Subcutaneous preadipocyte (primary cell): ENCODE results near the gene OR2J3. TPM values are rescaled to one million over a fixed set of nuclear protein-coding genes. Genes with fewer than 3 reads are reported as not detected.

Experiments
- total RNA-seq: library from RNA; depleted of rRNA; stranded (reverse); fragments of >200 nt; gene quantifications from 2 replicates; pipeline ENCODE4 v1.2.3, GENCODE V29; 2012

Gene OR2J3
- total RNA-seq, result not detected in 2 replicates

GRCh38 chr6:29107758-29108157, at the start of gene OR2J3:
TSS of gene OR2J3 (plus strand) at chr6:29108058. CDS start at chr6:29111891, 3,833 bp downstream.

GRCh38 chr6:29087213-29087612, 20.6 kb upstream of the OR2J3 start, which contains the start of gene OR2B3:
TSS of gene OR2B3 (minus strand) at chr6:29087313. CDS start at chr6:29087248, 65 bp downstream.

DNA sequence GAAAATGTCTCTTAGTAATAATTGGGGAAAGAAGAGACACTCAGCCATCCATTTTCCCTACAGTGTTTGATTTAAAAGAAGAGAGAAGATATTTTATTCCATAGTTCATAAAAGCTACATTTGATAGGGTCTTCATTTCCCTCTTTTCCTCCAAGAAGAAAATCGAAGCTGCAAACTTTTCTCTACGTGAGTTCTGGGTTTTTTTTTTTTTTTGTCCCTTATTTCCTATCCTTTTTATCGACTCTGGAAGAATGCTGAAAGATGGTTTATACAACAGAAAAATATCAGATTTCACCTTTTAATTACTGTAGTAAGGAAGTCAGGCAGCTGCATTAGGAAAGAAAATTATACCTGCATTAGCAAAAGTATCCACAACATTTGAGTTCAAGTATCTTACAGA, 8.7 kb upstream of the OR2J3 start, which contains the start of gene OR2J1:
TSS of gene OR2J1 (plus strand) at position 301 of the 400 bp plus-strand sequence. CDS start 1,453 bp downstream, outside the sequence.

Other genes starting within 250 kb of the OR2J3 start
- gene TRIM27, start 184.1 kb upstream of the OR2J3 start, total RNA-seq, result 59.2 and 72.5 TPM in 2 replicates
- 0.98 and 1.1 TPM in 2 replicates for gene ZNF311, start 102.7 kb upstream of the OR2J3 start, total RNA-seq
- not detected in 2 replicates for gene OR2W1, start 62.9 kb upstream of the OR2J3 start, total RNA-seq
- gene OR2B3, start 20.7 kb upstream of the OR2J3 start, total RNA-seq, result not detected in 2 replicates
- not detected in 2 replicates for gene OR2J1, start 8.6 kb upstream of the OR2J3 start, total RNA-seq
- not detected in 2 replicates for gene OR2J2, start 62.8 kb downstream of the OR2J3 start, total RNA-seq
- under 0.01 TPM in 1 of 2 replicates, not detected in the other for gene OR14J1, start 193.6 kb downstream of the OR2J3 start, total RNA-seq